Measurements from ENCODE around the gene PAPOLA. TPM values are rescaled to one million over a fixed set of nuclear protein-coding genes. Genes with fewer than 3 reads are reported as not detected.

Gene PAPOLA
- total RNA-seq, 6 experiments from 2014 or later = 68.0 to 102 (median 88.1) TPM

- 20% methylated on average over 9 of the region's 14 CpGs for WGBS (ENCODE audit: insufficient coverage, low coverage, low lambda C conversion rate, missing lambda C conversion rate)
- H3K4me3 ChIP-seq = no peak overlapping the region
- DNase-seq = peak; percentile 42 to 70 (median 68)
- H3K27me3 ChIP-seq = peaks cover 0 to 1% of the 10 kb centered on the region in 2 donors
- TF ChIP-seq CTCF (IDR thresholded peaks at IDR 0.05) (no peak), POLR2A (IDR thresholded peaks at IDR 0.05) (no peak)
- intact Hi-C loops (cut with DNase I) = no loop called here
- no peak overlapping the region for H3K27ac ChIP-seq
- H3K4me1 ChIP-seq = no peaks in the 10 kb centered on the region
- no peaks in the 10 kb centered on the region for H3K36me3 ChIP-seq
- ATAC-seq = peak; percentile 76 to 95 (median 80)
- no peaks in the 10 kb centered on the region for H3K9me3 ChIP-seq
Measured at GRCh38 chr14:96598332-96598928, 96.2 kb downstream of the PAPOLA start.

GRCh38 chr14:96599076-96599475 is 96.9 kb downstream of the PAPOLA start:
- Histone ChIP-seq H3K4me1 (no peaks in the 10 kb centered on the region), H3K36me3 (no peaks in the 10 kb centered on the region), H3K27ac (no peak overlapping the region), H3K27me3 (no peaks in the 10 kb centered on the region), H3K4me3 (no peak overlapping the region), H3K9me3 (no peaks in the 10 kb centered on the region)
- TF ChIP-seq POLR2A (IDR thresholded peaks at IDR 0.05) (no peak), CTCF (IDR thresholded peaks at IDR 0.05) (no peak)
- 60% methylated on average over 1 of the region's 10 CpGs for WGBS (ENCODE audit: insufficient coverage, low coverage, low lambda C conversion rate, missing lambda C conversion rate)
- intact Hi-C loops (cut with DNase I) = no loop called here
- ATAC-seq (no peak), DNase-seq (no peak)

- H3K4me1 ChIP-seq = no peaks in the 10 kb centered on the region
- WGBS (ENCODE audit: insufficient coverage, low coverage, low lambda C conversion rate, missing lambda C conversion rate) = 100% methylated on average over 1 of the region's 2 CpGs
- DNase-seq (no peak), ATAC-seq (no peak)
- H3K27me3 ChIP-seq = no peaks in the 10 kb centered on the region
- H3K9me3 ChIP-seq = no peaks in the 10 kb centered on the region
- no peaks in the 10 kb centered on the region for H3K36me3 ChIP-seq
- TF ChIP-seq CTCF (IDR thresholded peaks at IDR 0.05) (no peak), POLR2A (IDR thresholded peaks at IDR 0.05) (no peak)
- no peak overlapping the region for H3K4me3 ChIP-seq
- intact Hi-C loops (cut with DNase I) = no loop called here
- no peak overlapping the region for H3K27ac ChIP-seq
Measured at GRCh38 chr14:96602186-96602585, 100.0 kb downstream of the PAPOLA start.

GRCh38 chr14:96603350-96604255 is 101.4 kb downstream of the PAPOLA start:
- H3K4me1 ChIP-seq = no peaks in the 10 kb centered on the region
- intact Hi-C loops (cut with DNase I) = no loop called here
- no peak overlapping the region for H3K27ac ChIP-seq
- 62% methylated on average over 5 of the region's 11 CpGs for WGBS (ENCODE audit: insufficient coverage, low coverage, low lambda C conversion rate, missing lambda C conversion rate)
- TF ChIP-seq CTCF (IDR thresholded peaks at IDR 0.05) = no peak
- TF ChIP-seq POLR2A (IDR thresholded peaks at IDR 0.05) = no peak
- ATAC-seq = no peak
- no peaks in the 10 kb centered on the region for H3K27me3 ChIP-seq
- DNase-seq = no peak
- H3K9me3 ChIP-seq = no peaks in the 10 kb centered on the region
- no peaks in the 10 kb centered on the region for H3K36me3 ChIP-seq
- no peak overlapping the region for H3K4me3 ChIP-seq
